HG03025 (cell line): ENCODE data around the gene MAGEB10.
"Not testable (repeated sequence)": the region's sequence is repeated elsewhere in the genome, so short reads cannot be mapped to it uniquely, and the experiment has no call there.

Experiments used
- ATAC-seq: cut with Tn5 transposase; IDR thresholded peaks from one replicate; pipeline ENCODE4 v1.9.1; 2021; ENCODE audit warnings: mild to moderate bottlenecking, moderate library complexity; ENCODE audit not compliant: unreplicated experiment, low FRiP score

MAGEB10 gene, protein sequence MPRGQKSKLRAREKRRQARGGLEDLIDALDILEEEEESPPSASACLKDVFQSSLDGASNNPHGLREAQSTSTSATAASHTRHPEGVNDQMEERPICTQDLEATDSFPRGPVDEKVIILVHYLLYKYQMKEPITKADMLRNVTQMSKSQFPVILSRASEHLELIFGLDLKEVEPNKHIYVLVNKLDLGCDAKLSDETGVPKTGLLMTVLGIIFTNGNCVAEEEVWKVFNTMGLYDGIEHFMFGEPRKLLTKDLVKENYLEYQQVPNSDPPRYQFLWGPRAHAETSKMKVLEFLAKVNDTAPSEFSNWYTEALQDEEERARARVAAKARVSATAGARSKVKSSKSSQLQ

DNA sequence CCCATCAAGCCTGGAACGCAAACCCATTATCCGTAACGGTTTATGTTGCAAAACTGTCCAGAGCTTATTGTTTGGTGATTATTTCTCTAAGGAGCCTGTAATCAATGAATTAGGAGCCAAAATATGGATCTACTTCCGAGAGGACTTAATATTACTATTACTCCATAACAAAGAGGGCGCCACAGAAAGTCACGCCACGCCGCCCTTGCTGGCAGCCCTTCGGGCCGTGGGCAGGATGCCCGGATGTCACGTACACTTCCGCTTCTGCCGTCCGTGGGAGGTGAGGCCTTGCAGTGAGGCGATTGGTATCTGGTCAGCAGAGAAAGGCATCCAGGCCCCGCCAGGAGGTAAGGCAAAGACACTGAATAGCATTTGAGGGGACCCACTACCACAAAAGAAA, at the start of gene MAGEB10:
Gene MAGEB10 (plus strand): TSS at position 301 of the 400 bp plus-strand sequence. CDS start 13,317 bp downstream, outside the sequence.
- no peak for ATAC-seq

DNA sequence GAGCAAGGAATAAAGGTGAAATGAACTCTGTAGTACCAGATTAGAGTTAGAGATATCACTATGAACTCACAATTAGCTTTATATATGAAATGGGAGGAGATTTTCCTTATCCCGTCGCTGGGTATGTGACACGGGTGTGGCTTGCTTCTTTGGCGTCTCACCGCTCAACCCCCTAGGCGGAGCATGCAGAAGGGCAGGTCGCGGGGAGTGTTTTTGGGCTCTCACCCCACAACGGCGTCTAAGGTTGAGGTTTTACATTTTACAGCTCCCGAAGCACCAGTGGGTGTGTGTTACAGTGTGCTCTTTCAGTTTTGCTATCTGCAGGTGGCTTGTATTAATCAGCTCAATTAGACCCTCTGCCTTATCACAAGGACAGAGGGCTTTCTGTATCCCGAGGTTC, 42.1 kb upstream of the MAGEB10 start:
- no peak for ATAC-seq

DNA sequence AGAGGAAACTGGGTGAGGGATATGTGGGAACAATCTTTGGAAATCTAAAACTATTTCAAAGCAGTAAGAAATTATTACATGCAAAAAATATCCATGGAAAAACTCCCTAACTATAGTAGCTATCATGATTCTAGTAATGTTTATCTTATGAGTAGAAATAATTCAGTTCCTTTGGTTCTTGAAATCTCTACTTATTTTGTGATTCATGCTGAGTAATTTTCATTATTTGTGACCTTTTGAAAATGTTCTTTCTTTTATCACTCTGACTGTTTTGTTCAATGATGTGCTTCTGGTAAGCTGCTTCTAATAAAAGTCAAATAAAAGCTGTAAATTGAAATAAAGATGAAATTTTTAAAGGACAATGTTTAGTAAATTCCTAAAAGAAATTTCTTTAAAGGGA, 40.4 kb upstream of the MAGEB10 start:
- no peak for ATAC-seq

DNA sequence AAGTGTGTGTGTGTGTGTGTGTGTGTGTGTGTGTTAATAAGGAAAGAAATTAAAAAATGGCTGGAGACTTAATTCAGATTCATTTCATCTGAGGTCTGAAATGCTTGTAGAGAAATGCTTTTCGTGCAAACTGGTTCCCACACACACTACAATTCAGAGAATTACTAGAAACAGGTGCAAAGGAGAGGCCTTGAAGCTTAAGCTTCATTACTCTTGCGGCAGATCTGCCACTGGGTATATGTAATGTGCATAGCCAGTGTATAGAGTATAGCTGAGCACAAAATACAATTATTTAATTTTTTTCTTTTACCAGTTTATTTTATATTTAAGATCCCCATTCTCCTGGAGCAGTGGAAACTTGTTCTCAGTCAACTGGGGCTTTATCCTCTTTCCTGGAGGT, 31.8 kb upstream of the MAGEB10 start:
- ATAC-seq = no peak

DNA sequence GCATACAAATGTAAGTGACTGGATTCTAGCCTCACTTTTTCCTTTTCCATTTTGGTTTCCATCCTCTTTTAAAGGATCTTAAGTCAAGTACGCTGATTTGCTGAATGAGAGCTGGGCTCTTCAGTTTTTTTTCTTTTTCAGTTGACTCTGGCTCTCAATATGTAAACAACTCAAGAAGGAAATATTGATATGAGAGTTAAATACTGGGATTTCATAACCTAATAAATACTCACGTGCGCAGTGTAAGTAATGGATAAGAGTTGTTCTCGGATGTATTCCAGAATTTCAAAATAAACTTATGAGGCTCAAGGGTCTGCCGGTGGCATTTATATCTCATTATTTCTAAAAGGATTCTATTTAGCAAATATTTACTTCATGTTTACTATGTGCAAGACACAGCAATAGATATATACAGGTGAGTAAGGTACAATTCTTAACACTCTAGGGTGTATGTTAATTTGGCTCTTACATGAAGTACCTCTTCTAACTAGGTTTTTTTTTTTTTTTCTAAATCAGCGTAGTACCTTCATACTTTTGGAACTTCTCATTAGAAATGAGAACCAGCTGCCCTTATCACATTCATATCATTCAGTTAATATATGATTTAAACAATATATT, 11.0 kb upstream of the MAGEB10 start:
- ATAC-seq = no peak

DNA sequence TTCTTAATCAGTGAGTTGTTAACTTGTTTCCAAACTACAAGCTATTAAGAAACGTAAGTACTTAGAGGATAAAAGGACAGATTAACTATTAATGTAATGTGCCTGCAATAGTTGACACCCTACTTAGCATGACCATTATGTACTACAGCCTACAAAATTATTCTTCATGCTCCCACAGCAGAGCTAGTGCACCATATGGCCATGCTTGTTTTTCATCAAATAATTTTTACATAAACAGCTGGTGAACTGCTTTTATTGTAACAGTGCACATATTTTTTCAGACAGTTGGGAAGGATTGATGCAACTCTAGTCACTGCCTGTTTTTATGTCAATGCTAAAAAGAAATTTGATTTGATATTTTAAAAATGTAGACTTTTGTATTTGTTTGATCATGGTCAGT, 10.2 kb upstream of the MAGEB10 start:
- no peak for ATAC-seq

DNA sequence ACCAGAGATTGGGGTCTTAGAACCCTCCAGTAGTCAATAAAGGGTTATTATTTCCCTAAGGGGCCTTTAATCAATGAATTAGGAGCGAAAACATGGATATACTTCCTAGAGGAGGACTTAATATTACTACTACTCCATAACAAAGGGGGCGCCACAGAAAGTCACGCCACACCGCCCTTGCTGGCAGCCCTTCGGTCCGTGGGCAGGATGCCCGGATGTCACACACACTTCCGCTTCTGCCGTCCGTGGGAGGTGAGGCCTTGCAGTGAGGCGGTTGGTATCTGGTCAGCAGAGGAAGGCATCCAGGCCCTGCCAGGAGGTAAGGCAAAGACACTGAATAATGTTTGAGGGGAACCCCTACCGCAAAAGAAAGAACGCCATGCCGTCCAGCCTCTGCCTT, 436 bp downstream of the MAGEB10 start:
- no peak for ATAC-seq

DNA sequence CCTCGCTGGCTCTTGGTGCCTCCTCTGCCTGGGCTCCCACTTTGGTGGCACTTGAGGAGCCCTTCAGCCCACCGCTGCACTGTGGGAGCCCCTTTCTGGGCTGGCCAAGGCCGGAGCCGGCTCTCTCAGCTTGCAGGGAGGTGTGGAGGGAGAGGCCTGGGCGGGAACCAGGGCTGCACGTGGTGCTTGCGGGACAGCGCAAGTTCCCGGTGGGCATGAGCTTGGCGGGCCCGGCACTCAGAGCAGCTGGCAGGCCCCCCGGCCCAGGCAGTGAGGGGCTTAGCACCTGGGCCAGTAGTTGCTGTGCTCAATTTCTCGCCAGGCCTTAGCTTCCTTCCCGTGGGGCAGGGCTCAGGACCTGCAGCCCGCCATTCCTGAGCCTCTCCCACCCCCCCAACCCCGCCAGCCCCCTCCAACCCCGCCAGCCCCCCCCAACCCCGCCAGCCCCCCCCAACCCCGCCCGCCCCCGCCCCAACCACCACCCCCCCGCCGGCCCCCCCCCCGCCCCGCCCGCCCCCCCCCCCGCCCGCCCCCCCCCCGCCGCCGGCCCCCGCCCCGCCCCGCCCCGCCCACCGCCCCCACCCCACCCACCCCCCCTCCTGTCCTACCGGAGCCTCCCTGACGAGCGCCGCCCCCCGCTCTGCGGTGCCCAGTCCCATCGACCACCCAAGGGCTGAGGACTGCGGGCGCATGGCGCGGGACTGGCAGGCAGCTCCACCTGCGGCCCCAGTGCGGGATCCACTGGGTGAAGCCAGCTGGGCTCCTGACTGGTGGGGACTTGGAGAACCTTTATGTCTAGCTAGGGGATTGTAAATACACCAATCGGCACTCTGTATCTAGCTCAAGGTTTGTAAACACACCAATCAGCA, 1.4 kb downstream of the MAGEB10 start:
- ATAC-seq = not testable (repeated sequence)

DNA sequence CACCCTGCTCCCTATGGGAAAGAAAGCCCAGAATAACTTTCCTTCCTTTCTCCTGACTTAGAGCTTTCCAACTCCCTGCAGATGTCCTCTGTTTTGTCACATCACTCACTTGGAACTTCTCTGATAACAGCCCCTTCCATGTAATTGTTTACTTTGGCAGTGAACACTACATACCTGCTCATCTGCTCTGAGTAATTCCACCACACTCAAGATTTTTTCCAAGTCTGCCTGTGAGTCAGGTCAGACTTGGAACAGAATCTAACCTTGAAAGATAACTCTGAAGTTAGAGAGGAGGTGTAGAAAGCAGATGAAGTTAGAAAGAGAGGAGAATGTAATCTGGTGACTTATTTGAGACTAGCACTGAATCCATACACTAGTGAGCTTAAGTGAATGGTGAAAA, 7.4 kb downstream of the MAGEB10 start:
- no peak for ATAC-seq

DNA sequence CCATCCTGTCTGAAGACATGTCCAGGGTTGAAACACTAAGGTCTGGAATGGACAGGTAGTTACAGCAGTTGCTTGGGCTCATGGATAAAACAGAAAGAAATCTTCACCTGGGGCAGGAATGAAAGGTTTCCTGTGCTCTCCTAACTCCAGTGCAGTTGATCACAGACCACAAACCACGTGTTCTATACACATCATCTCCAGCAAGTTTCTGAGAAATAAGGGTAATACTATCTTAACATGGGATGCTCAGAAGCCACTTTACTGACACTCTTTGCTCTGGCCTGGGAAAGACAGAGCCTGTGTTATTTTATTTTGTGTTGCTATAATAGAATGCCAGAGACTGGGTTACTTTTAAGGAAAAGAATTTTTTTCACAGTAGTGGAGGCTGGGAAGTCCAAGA, 16.0 kb downstream of the MAGEB10 start:
- no peak for ATAC-seq

DNA sequence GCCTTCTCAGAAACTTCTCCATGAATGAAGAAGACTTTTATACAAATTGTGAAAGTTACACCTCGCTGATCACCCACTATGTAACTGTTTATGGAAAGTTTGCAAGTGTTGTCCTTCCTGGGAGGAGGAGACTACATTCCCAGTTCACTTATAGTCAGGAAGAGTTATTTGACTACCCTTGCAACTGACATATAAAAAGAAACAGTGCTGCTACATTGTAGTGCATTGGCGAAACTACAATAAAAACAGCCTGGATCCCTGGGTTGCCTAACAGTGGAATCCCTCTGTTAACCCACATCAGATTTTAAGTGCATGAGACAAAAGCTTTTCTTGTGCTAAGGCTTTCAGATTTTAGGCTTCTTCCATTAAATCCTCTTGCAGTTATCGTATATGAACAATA, 30.4 kb downstream of the MAGEB10 start:
- no peak for ATAC-seq

DNA sequence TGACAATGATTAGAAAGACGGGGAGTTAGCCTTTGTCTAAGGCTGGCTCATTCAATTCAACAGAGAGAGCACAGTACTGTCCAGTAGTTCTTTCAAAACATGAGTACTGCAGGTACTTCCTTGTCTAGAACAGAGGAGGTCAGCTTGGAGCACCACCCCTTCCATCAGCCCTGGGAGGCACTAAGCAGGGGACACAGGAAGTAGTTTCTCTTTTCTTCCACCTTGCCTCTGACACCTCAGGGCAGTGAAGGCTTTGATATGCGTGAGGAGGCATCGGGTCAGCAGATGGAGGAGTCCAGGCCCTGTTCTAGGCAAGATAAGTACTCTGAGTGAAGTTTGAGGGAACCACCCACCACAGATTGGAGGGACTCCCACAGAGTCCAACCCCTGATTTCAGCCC, 33.1 kb downstream of the MAGEB10 start:
- no peak for ATAC-seq

DNA sequence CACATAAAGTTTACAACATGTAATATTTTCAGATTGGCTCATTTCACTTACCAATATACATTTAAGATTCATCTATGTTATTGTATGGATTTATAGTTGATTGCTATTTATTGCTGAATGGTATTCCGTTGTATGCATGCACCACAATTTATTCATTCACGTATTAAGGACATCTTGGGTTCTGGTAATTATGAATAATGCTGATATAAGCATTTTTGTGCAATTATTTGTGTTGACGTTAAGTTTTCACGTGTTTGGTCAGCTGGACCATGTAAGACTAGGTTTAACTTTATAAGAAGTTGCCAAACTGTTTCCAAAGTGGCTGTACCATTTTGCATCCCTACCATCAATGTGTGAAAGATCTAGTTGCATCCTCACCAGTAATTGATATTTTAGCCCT, 35.1 kb downstream of the MAGEB10 start:
- ATAC-seq = no peak

DNA sequence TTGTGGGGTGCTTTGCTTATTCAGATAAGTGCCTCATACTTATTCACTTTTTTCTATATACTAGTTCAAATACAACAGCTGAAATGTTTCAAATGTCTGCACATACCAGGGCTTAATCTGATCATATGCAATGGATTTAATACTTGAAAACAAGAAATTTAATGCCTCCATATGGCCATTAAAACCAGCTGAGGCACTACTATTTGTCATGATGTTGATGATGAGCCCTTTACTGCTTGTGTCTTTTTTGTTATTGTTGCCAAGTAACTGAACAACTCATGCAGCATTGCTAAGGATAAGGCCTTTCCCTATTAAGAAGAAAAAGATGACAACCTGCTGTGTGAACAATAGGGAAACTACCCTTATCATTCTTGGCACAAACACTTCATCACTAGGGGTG, 52.5 kb downstream of the MAGEB10 start:
- ATAC-seq = no peak

DNA sequence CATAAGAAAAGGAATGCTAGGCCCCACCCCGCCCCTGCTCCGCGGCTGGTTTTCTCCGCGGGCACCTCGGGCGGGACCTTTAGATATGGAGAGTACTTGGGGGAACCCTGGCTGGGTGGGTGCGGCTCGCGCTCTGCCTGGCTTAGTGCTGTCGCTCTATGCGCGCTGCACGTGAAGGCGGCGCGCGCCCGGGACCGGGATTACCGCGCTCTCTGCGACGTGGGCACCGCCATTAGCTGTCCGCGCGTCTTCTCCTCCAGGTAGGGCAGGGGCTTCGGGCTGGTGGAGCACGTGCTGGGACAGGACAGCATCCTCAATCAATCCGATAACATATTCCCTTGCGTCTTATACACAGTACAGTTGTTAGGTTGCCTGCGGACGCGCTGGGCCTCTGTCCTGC, 56.0 kb downstream of the MAGEB10 start:
- no peak for ATAC-seq
